Breast epithelium (tissue), 3 donors: Measurements from ENCODE around the gene GIMAP1.

ENCODE experiments used
- CTCF ChIP-seq, 3 donors: fragments of 450-650 bp; IDR thresholded peaks; one replicate each; pipeline ENCODE4 v1.5.1; 2016 to 2017; ENCODE audit warnings: antibody characterized with exemption in 3 of 3, mild to moderate bottlenecking in 3 of 3, moderate library complexity in 3 of 3
- POLR2A ChIP-seq: fragments of 450-650 bp; IDR thresholded peaks from one replicate; pipeline ENCODE4 v1.6.1; 2016; ENCODE audit warnings: antibody characterized with exemption, mild to moderate bottlenecking, moderate library complexity

DNA sequence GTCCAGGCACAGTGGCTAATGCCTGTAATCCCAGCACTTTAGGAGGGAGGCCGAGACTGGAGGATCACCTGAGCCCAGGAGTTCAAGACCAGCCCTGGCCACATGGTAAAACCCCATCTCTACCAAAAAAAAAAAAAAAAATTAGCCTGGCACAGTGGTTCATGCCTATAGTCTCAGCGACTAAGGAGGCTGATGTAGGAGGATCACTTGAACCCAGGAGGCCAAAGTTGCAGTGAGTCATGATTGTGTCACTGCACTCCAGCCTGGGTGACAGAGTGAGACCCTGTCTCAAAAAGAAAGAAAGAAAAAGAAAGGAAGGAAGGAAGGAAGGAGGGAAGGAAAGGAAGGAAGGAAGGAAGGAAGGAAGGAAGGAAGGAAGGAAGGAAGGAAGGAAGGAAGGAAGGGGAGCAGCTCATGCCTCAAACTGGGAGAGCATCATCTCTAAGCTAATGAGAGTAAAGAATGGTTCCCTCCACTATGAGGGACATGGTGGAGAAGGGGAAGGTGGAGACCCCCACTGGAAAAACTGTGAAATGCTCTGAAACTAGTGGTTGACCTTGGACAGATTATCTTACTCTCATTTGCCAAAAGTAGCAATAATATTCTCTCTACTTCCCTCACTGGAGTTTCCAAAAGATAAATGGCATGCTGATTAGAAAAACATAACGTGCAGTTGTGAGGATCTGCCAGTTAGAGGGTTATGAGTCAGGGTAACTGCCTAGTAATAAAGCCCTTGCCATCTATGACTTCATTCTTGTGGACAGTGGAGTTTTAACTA lies 37.6 kb downstream of the GIMAP1 start:
- TF ChIP-seq POLR2A (no peak), CTCF (IDR thresholded peaks at IDR 0.05) (no peak)
